ENCODE measurements around the gene RFX4. TPM values are rescaled to one million over a fixed set of nuclear protein-coding genes. Genes with fewer than 3 reads are reported as not detected.

RFX4 gene
- total RNA-seq, 1 experiment from 2014 or later = not detected

- H3K4me1 Mint-ChIP-seq (ENCODE audit: low read depth, unreplicated experiment) = peaks cover 18% of the 10 kb centered on the region
- no peak for TF ChIP-seq CTCF (IDR thresholded peaks at IDR 0.05; ENCODE audit: unreplicated experiment)
- intact Hi-C loops (cut with micrococcal nuclease; ENCODE audit: unreplicated experiment) = loop anchor here (5.0 kb wide), 1 partner anchor 106 kb away; no protein-coding TSS in a partner anchor
- CTCF ChIA-PET = interaction anchor here (0.6 to 1.6 kb wide), 4 partner anchors 14 to 154 kb away, joined by 3 to 7 read pairs (median 5); no protein-coding TSS in a partner anchor
- no peak for DNase-seq
- no peaks in the 10 kb centered on the region for H3K36me3 Mint-ChIP-seq (ENCODE audit: insufficient read depth, unreplicated experiment)
- H3K9me3 Mint-ChIP-seq (ENCODE audit: low read depth, unreplicated experiment) = no peaks in the 10 kb centered on the region
- BruUV-seq (replicated peaks) = no TSS peak
- no peak overlapping the region for H3K4me3 Mint-ChIP-seq (ENCODE audit: low read depth, unreplicated experiment)
- H3K27ac Mint-ChIP-seq (ENCODE audit: unreplicated experiment) = no peak overlapping the region
- no peaks in the 10 kb centered on the region for H3K27me3 Mint-ChIP-seq (ENCODE audit: unreplicated experiment)
Observed at GRCh38 chr12:106736051-106736957, 153.5 kb downstream of the RFX4 start.

GRCh38 chr12:106739318-106739717 is 156.5 kb downstream of the RFX4 start:
- Mint-ChIP-seq H3K36me3 (ENCODE audit: insufficient read depth, unreplicated experiment) (no peaks in the 10 kb centered on the region), H3K4me3 (ENCODE audit: low read depth, unreplicated experiment) (no peak overlapping the region), H3K9me3 (ENCODE audit: low read depth, unreplicated experiment) (no peaks in the 10 kb centered on the region), H3K27ac (ENCODE audit: unreplicated experiment) (no peak overlapping the region), H3K27me3 (ENCODE audit: unreplicated experiment) (no peaks in the 10 kb centered on the region), H3K4me1 (ENCODE audit: low read depth, unreplicated experiment) (peaks cover 18% of the 10 kb centered on the region)
- DNase-seq = no peak
- no peak for TF ChIP-seq CTCF (IDR thresholded peaks at IDR 0.05; ENCODE audit: unreplicated experiment)
- CTCF ChIA-PET = interaction anchor here (0.9 to 1.1 kb wide), 2 partner anchors 50 to 1150 kb away, joined by 3 read pairs; no protein-coding TSS in a partner anchor
- intact Hi-C loops (cut with micrococcal nuclease; ENCODE audit: unreplicated experiment) = loop anchor here (5.0 kb wide), 1 partner anchor 103 kb away; no protein-coding TSS in a partner anchor
- no TSS peak for BruUV-seq (replicated peaks)

GRCh38 chr12:106739815-106740530 is 157.2 kb downstream of the RFX4 start:
- DNase-seq = no peak
- Mint-ChIP-seq H3K9me3 (ENCODE audit: low read depth, unreplicated experiment) (no peaks in the 10 kb centered on the region), H3K36me3 (ENCODE audit: insufficient read depth, unreplicated experiment) (no peaks in the 10 kb centered on the region), H3K27me3 (ENCODE audit: unreplicated experiment) (no peaks in the 10 kb centered on the region), H3K4me1 (ENCODE audit: low read depth, unreplicated experiment) (peaks cover 18% of the 10 kb centered on the region), H3K27ac (ENCODE audit: unreplicated experiment) (no peak overlapping the region), H3K4me3 (ENCODE audit: low read depth, unreplicated experiment) (no peak overlapping the region)
- TF ChIP-seq CTCF (IDR thresholded peaks at IDR 0.05; ENCODE audit: unreplicated experiment) = no peak
- CTCF ChIA-PET = interaction anchor here (0.9 to 1.1 kb wide), 2 partner anchors 50 kb away, joined by 3 read pairs; no protein-coding TSS in a partner anchor
- BruUV-seq (replicated peaks) = no TSS peak
- intact Hi-C loops (cut with micrococcal nuclease; ENCODE audit: unreplicated experiment) = loop anchor here (5.0 kb wide), 1 partner anchor 102 kb away; no protein-coding TSS in a partner anchor

- Mint-ChIP-seq H3K4me3 (ENCODE audit: low read depth, unreplicated experiment) (no peak overlapping the region), H3K9me3 (ENCODE audit: low read depth, unreplicated experiment) (no peaks in the 10 kb centered on the region), H3K27ac (ENCODE audit: unreplicated experiment) (no peak overlapping the region), H3K36me3 (ENCODE audit: insufficient read depth, unreplicated experiment) (no peaks in the 10 kb centered on the region), H3K27me3 (ENCODE audit: unreplicated experiment) (no peaks in the 10 kb centered on the region), H3K4me1 (ENCODE audit: low read depth, unreplicated experiment) (peaks cover 18% of the 10 kb centered on the region)
- TF ChIP-seq CTCF (IDR thresholded peaks at IDR 0.05; ENCODE audit: unreplicated experiment) = no peak
- DNase-seq = no peak
- CTCF ChIA-PET = interaction anchor here (0.6 to 1.5 kb wide), 3 partner anchors 26 to 49 kb away, joined by 3 to 10 read pairs (median 4); no protein-coding TSS in a partner anchor
- intact Hi-C loops (cut with micrococcal nuclease; ENCODE audit: unreplicated experiment) = no loop called here
- BruUV-seq (replicated peaks) = no TSS peak
Observed at GRCh38 chr12:106740818-106741217, 158.0 kb downstream of the RFX4 start.

Data from Calu3 (cell line).